Measurements from ENCODE around the gene GALNT6. TPM values are rescaled to one million over a fixed set of nuclear protein-coding genes. Genes with fewer than 3 reads are reported as not detected.

The GALNT6 gene
- total RNA-seq, 1 donor from 2014 or later, result 24.0 TPM

- TF ChIP-seq CTCF (IDR thresholded peaks at IDR 0.05), result no peak
- peaks cover 5% of the 10 kb centered on the region for H3K27me3 ChIP-seq (ENCODE audit: low read depth)
- peaks cover 20% of the 10 kb centered on the region for H3K4me1 ChIP-seq
- intact Hi-C loops (cut with DNase I), result no loop called here
- no peaks in the 10 kb centered on the region for H3K9me3 ChIP-seq
- ATAC-seq (no peak), DNase-seq (no peak)
- no peak overlapping the region for H3K4me3 ChIP-seq
- H3K36me3 ChIP-seq, result no peaks in the 10 kb centered on the region
- no peak overlapping the region for H3K27ac ChIP-seq
Observed at GRCh38 chr12:51386351-51386750, 4.9 kb downstream of the GALNT6 start.

GRCh38 chr12:51383269-51383905 is 7.8 kb downstream of the GALNT6 start:
- TF ChIP-seq CTCF (IDR thresholded peaks at IDR 0.05), result no peak
- ATAC-seq, result no peak
- intact Hi-C loops (cut with DNase I), result no loop called here
- Histone ChIP-seq H3K4me1 (no peaks in the 10 kb centered on the region), H3K4me3 (no peak overlapping the region), H3K27ac (no peak overlapping the region), H3K9me3 (no peaks in the 10 kb centered on the region), H3K27me3 (ENCODE audit: low read depth) (peaks cover 5% of the 10 kb centered on the region), H3K36me3 (peaks cover 5% of the 10 kb centered on the region)
- DNase-seq, result no peak

GRCh38 chr12:51382173-51382572 is 9.0 kb downstream of the GALNT6 start:
- intact Hi-C loops (cut with DNase I), result no loop called here
- H3K4me3 ChIP-seq, result no peak overlapping the region
- no peak overlapping the region for H3K27ac ChIP-seq
- no peaks in the 10 kb centered on the region for H3K9me3 ChIP-seq
- H3K4me1 ChIP-seq, result no peaks in the 10 kb centered on the region
- DNase-seq, result no peak
- H3K27me3 ChIP-seq (ENCODE audit: low read depth), result peaks cover 5% of the 10 kb centered on the region
- TF ChIP-seq CTCF (IDR thresholded peaks at IDR 0.05), result no peak
- H3K36me3 ChIP-seq, result peaks cover 5% of the 10 kb centered on the region
- no peak for ATAC-seq

- Histone ChIP-seq H3K27ac (no peak overlapping the region), H3K4me3 (no peak overlapping the region), H3K27me3 (ENCODE audit: low read depth) (peaks cover 5% of the 10 kb centered on the region), H3K9me3 (no peaks in the 10 kb centered on the region), H3K36me3 (peaks cover 11% of the 10 kb centered on the region), H3K4me1 (no peaks in the 10 kb centered on the region)
- intact Hi-C loops (cut with DNase I), result no loop called here
- TF ChIP-seq CTCF (IDR thresholded peaks at IDR 0.05), result no peak
- DNase-seq (no peak), ATAC-seq (no peak)
Observed at GRCh38 chr12:51381226-51382079, 9.8 kb downstream of the GALNT6 start.

GRCh38 chr12:51379571-51379970 is 11.6 kb downstream of the GALNT6 start:
- peaks cover 11% of the 10 kb centered on the region for H3K36me3 ChIP-seq

More at GRCh38 chr12:51379571-51379970, 11.6 kb downstream of the GALNT6 start:
- no peak for TF ChIP-seq CTCF (IDR thresholded peaks at IDR 0.05)
- intact Hi-C loops (cut with DNase I), result no loop called here
- Histone ChIP-seq H3K4me3 (no peak overlapping the region), H3K27me3 (ENCODE audit: low read depth) (peaks cover 5% of the 10 kb centered on the region), H3K9me3 (no peaks in the 10 kb centered on the region), H3K4me1 (no peaks in the 10 kb centered on the region), H3K27ac (no peak overlapping the region)
- no peak for ATAC-seq
- DNase-seq, result no peak
